Tibial artery (tissue), 4 donors: Measurements from ENCODE around the gene KAT7.
A peak's percentile ranks its signal among the peaks of the same experiment; 100 is the strongest.
"Not testable (repeated sequence)": the region's sequence is repeated elsewhere in the genome, so short reads cannot be mapped to it uniquely, and the experiment has no call there.

ENCODE experiments used
- DNase-seq, 2 donors: peaks; one replicate each; pipeline ENCODE4 v3.0.0-alpha.2; 2019
- H3K27ac ChIP-seq, 2 donors: fragments of 200-600 bp; sonication (generic) in 1 of 2; 1 replicate in 1 of 2; 2 replicates in 1 of 2; pipeline ENCODE4 v1.5.1; 2018 to 2019; ENCODE audit warnings: mild to moderate bottlenecking in 1 of 2
- H3K27me3 ChIP-seq, 2 donors: fragments of 200-600 bp; sonication (generic) in 1 of 2; one replicate each; pipeline versions ENCODE4 v1.5.1 to v1.6.0; 2016 to 2019
- H3K36me3 ChIP-seq, 3 donors: fragments of 200-600 bp; sonication (generic) in 2 of 3; one replicate each; pipeline ENCODE4 v1.5.1; 2016 to 2019; ENCODE audit warnings: mild to moderate bottlenecking in 2 of 3
- H3K4me1 ChIP-seq, 4 donors: fragments of 200-600 bp; sonication (generic) in 2 of 4; 1 replicate in 3 of 4; 2 replicates in 1 of 4; pipeline ENCODE4 v1.5.1; 2016 to 2019
- H3K4me3 ChIP-seq, 2 donors: fragments of 200-600 bp; sonication (generic) in 1 of 2; 1 replicate in 1 of 2; 2 replicates in 1 of 2; pipeline ENCODE4 v1.5.1; 2018 to 2019; ENCODE audit warnings: mild to moderate bottlenecking in 2 of 2
- H3K9me3 ChIP-seq, 3 donors: fragments of 200-600 bp; sonication (generic) in 1 of 3; one replicate each; pipeline ENCODE4 v1.5.1; 2016 to 2019
- intact Hi-C: fragments of 100-400 bp; cut with DNase I; formaldehyde crosslinking; loops from one replicate; pipeline ENCODE4 v1.15.0; 2023; ENCODE audit warnings: low total_unique reads
- TF ChIP-seq, protein P1 (sequence below), 2 experiments: fragments of 200-600 bp in 1 of 2; fragments of 450-650 bp in 1 of 2; IDR thresholded peaks; one replicate each; pipeline ENCODE4 v1.5.1; 2017 to 2019; ENCODE audit warnings: antibody characterized with exemption in 2 of 2, mild to moderate bottlenecking in 1 of 2, moderate library complexity in 1 of 2

Gene KAT7

DNA sequence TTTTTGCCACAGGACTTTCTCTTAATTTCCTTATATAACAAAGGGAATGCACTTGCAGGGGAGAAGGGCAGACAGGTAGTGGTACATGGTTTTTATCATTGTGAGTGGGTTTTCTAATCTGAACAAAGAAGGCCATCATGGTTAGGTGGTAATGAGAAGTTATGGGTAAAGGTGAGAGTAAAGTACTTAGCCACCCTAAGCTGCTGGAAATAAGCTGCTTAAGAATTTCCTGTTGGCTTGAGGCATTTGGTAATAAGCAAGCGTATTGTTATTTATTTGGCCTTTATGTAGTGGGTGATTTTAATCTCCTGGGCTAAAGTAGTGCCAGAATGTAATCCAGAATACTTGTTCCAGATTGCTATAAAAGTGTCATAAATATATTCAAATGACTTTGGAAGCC lies 32.3 kb downstream of the KAT7 start:
- Histone ChIP-seq H3K4me1 (peaks cover 0 to 16% (median 10%) of the 10 kb centered on the region in 4 donors), H3K27ac (no peak overlapping the region), H3K4me3 (no peak overlapping the region), H3K36me3 (peaks cover 81 to 94% (median 91%) of the 10 kb centered on the region in 3 donors), H3K27me3 (no peaks in the 10 kb centered on the region), H3K9me3 (no peaks in the 10 kb centered on the region)
- no peak for DNase-seq
- intact Hi-C loops: no loop called here
- TF ChIP-seq, protein P1, sequence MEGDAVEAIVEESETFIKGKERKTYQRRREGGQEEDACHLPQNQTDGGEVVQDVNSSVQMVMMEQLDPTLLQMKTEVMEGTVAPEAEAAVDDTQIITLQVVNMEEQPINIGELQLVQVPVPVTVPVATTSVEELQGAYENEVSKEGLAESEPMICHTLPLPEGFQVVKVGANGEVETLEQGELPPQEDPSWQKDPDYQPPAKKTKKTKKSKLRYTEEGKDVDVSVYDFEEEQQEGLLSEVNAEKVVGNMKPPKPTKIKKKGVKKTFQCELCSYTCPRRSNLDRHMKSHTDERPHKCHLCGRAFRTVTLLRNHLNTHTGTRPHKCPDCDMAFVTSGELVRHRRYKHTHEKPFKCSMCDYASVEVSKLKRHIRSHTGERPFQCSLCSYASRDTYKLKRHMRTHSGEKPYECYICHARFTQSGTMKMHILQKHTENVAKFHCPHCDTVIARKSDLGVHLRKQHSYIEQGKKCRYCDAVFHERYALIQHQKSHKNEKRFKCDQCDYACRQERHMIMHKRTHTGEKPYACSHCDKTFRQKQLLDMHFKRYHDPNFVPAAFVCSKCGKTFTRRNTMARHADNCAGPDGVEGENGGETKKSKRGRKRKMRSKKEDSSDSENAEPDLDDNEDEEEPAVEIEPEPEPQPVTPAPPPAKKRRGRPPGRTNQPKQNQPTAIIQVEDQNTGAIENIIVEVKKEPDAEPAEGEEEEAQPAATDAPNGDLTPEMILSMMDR (IDR thresholded peaks at IDR 0.05): no peak

DNA sequence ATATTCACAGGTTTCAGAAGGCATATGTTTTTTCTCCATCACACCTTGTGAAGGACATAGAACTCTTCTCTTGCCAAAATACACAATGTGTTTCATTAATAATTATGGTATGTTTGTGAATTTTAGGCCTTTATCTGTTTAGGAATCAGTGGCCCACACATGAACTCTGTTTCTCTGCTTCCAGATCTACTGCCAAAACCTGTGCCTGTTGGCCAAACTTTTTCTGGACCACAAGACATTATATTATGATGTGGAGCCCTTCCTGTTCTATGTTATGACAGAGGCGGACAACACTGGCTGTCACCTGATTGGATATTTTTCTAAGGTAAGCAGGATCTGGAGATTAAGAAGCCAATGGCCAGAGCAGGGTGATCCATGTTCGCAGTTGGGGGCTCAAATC lies 33.0 kb downstream of the KAT7 start:
- no peak overlapping the region for H3K27ac ChIP-seq
- TF ChIP-seq, protein P1 (IDR thresholded peaks at IDR 0.05): no peak

DNA sequence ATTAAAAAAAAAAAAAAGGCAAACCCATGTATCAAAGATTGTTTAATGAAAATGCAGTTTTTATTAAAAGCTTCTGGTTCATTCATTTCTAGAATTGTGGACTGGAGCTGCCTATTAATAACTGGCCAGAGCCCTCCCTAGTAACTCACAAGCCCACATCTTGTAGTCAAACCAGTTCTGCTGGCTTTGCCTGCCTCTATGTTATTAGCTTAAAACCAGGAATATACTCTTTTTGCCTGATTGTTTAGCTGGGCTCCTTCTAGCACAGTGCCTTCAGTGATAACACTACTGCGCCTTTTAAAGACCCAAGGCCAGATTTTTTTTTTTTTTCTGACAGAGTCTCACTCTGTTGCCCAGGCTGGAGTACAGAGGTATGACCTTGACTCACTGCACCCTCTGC lies 33.4 kb downstream of the KAT7 start:
- peaks cover 0 to 6% (median 2%) of the 10 kb centered on the region in 4 donors for H3K4me1 ChIP-seq
- peaks cover 90 to 94% (median 91%) of the 10 kb centered on the region in 3 donors for H3K36me3 ChIP-seq
- TF ChIP-seq, protein P1 (IDR thresholded peaks at IDR 0.05): no peak
- no peak overlapping the region for H3K4me3 ChIP-seq
- H3K27ac ChIP-seq: no peak overlapping the region
- no peaks in the 10 kb centered on the region for H3K9me3 ChIP-seq
- H3K27me3 ChIP-seq: no peaks in the 10 kb centered on the region
- intact Hi-C loops: no loop called here
- DNase-seq: no peak

More for the DNA sequence above, 33.0 kb downstream of the KAT7 start:
- DNase-seq: no peak
- Histone ChIP-seq H3K36me3 (peaks cover 88 to 94% (median 91%) of the 10 kb centered on the region in 3 donors), H3K4me3 (no peak overlapping the region), H3K4me1 (peaks cover 0 to 9% (median 6%) of the 10 kb centered on the region in 4 donors), H3K27me3 (no peaks in the 10 kb centered on the region), H3K9me3 (no peaks in the 10 kb centered on the region)
- intact Hi-C loops: no loop called here

DNA sequence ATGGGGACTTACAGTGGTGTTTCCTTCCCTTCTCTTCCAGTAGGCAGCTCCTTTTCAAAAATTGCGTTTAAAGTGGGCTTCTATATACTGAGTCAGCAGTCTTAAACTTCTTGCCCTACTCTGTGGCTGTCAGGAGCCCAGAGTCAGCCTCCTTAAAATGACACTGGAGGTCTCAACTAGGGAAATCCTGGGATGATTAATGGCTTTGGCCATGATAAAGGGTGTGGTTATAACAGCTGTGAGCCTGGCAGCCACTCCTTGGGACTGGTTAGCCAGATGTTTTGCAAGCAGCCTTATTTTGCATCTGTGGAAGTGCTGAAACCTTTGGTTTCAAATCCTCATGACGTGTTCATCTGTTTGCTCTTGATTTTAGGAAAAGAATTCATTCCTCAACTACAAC lies 34.3 kb downstream of the KAT7 start:
- Histone ChIP-seq H3K9me3 (no peaks in the 10 kb centered on the region), H3K36me3 (peaks cover 90 to 96% (median 91%) of the 10 kb centered on the region in 3 donors), H3K27ac (no peak overlapping the region), H3K27me3 (no peaks in the 10 kb centered on the region), H3K4me3 (no peak overlapping the region), H3K4me1 (peaks cover 0 to 6% (median 3%) of the 10 kb centered on the region in 4 donors)
- intact Hi-C loops: no loop called here
- TF ChIP-seq, protein P1 (IDR thresholded peaks at IDR 0.05): no peak
- DNase-seq: peak in 1 of 2 donors; percentile 60

DNA sequence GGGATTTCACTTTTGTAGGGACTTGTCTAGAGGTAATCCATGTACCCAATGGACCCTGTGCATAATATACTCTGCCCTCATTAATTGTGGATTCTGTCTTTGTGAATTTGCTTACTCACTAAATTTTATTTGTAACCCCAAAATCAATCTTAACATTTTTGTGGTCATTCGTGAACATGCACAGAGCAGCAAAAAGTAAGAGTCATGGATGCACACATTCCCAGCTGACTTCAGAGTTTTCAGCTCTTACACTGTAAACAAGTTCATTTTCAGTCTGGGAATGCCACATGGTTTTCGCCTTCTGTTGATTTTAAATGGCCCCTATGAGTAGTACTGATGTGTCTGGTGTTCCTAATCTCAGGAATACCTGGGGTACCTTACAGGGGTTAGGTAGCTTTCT lies 35.1 kb downstream of the KAT7 start:
- TF ChIP-seq, protein P1 (IDR thresholded peaks at IDR 0.05): no peak
- H3K36me3 ChIP-seq: peaks cover 85 to 95% (median 87%) of the 10 kb centered on the region in 3 donors
- peaks cover 0 to 14% (median 6%) of the 10 kb centered on the region in 4 donors for H3K4me1 ChIP-seq
- no peak for DNase-seq
- no peaks in the 10 kb centered on the region for H3K9me3 ChIP-seq
- H3K27ac ChIP-seq: no peak overlapping the region
- H3K27me3 ChIP-seq: no peaks in the 10 kb centered on the region
- intact Hi-C loops: no loop called here
- no peak overlapping the region for H3K4me3 ChIP-seq

DNA sequence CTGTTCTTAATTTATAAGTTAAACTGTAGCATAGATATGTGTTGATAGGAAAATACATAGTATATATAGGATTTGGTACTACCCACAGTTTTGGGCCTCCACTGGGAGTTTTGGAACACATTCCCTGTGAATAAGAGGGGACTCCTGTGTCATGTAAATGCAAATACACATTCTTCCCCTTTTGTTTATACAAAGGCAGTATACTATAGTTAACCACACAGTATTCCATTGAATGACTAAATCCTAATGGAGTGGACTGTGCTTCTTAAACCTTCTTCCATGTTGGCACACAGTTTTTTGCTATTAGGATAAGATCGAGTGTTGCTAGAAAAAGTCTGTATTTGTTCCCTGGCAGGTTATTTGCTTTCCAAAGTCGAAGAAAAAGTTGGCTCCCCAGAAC lies 37.2 kb downstream of the KAT7 start:
- peaks cover 69 to 90% (median 83%) of the 10 kb centered on the region in 3 donors for H3K36me3 ChIP-seq
- H3K4me1 ChIP-seq: peaks cover 0 to 27% (median 15%) of the 10 kb centered on the region in 4 donors
- H3K27ac ChIP-seq: no peak overlapping the region
- H3K27me3 ChIP-seq: no peaks in the 10 kb centered on the region
- intact Hi-C loops: no loop called here
- TF ChIP-seq, protein P1 (IDR thresholded peaks at IDR 0.05): no peak
- no peaks in the 10 kb centered on the region for H3K9me3 ChIP-seq
- DNase-seq: no peak
- H3K4me3 ChIP-seq: no peak overlapping the region

DNA sequence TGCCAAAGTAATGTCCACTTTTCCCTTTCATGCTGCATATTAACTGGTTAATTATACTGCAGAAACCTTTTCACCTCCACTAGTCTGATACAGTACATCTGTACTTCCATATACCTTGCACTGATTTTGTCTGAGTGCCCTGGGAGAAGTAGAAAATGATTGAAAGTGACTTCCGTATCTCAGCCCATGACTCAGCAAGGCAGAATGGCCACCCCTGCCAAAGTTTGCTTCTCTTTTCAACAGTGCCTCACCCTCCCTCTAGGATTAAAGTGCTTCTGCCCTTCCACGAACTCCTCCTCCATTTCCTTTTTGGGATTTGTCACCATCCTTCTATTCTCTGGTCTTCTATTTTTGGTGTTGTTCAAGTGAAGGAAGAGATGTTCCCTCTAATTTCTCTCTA lies 39.8 kb downstream of the KAT7 start:
- intact Hi-C loops, DNase-seq, H3K9me3 ChIP-seq, H3K4me3 ChIP-seq, H3K27me3 ChIP-seq: not testable (repeated sequence)
- Histone ChIP-seq H3K4me1 (peaks cover 0 to 40% (median 16%) of the 10 kb centered on the region in 4 donors), H3K27ac (peak overlapping the region in 1 of 2 donors; percentile 54), H3K36me3 (peaks cover 47 to 82% (median 76%) of the 10 kb centered on the region in 3 donors)
